Measurements from ENCODE around the gene CLSTN3.
"Not testable (repeated sequence)": the region's sequence is repeated elsewhere in the genome, so short reads cannot be mapped to it uniquely, and the experiment has no call there.

The CLSTN3 gene

GRCh38 chr12:7103837-7104584, 26.2 kb upstream of the CLSTN3 start:
- no peak for DNase-seq

DNA sequence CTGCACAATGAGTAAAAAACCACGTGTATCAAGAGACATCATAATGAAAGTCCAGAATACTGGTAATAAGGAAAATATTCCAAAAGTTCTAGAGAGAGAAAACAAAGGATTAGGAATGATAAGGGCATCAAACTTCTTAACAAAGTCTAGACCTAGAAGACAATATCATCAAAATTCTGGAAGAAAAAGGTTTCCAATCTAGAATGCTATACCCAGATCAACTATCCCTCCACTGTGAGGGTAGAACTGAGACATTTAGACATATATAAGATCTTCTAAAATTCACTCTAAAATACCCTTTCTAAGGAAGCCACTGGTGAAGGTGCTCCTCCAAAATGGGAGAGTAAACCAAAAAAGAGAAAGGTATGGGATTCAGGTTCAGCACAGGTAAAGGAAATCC, 24.1 kb upstream of the CLSTN3 start:
- no peak for DNase-seq

DNA sequence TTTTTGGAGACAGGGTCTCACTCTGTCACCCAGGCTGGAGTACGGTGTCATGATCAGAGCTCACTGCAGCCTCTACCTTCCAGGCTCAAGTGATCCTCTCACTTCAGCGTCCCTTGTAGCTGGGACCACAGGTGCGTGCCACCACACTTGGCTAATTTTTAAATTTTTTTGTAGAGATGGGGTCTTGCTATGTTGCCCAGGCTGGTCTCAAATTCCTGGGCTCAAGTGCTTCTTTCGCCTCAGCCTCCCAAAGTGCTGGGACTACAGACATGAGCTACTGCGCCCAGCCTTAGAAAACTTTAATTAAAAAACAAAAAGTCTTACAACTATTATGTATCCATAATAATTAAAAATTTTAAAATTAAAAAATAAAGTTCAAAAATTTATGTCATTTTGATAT, 23.0 kb upstream of the CLSTN3 start:
- DNase-seq: not testable (repeated sequence)

- DNase-seq: no peak
Measured at GRCh38 chr12:7107636-7108002, 22.6 kb upstream of the CLSTN3 start.

- DNase-seq: peak; percentile 57 to 60
Measured at GRCh38 chr12:7108003-7108795, 22.0 kb upstream of the CLSTN3 start.

DNA sequence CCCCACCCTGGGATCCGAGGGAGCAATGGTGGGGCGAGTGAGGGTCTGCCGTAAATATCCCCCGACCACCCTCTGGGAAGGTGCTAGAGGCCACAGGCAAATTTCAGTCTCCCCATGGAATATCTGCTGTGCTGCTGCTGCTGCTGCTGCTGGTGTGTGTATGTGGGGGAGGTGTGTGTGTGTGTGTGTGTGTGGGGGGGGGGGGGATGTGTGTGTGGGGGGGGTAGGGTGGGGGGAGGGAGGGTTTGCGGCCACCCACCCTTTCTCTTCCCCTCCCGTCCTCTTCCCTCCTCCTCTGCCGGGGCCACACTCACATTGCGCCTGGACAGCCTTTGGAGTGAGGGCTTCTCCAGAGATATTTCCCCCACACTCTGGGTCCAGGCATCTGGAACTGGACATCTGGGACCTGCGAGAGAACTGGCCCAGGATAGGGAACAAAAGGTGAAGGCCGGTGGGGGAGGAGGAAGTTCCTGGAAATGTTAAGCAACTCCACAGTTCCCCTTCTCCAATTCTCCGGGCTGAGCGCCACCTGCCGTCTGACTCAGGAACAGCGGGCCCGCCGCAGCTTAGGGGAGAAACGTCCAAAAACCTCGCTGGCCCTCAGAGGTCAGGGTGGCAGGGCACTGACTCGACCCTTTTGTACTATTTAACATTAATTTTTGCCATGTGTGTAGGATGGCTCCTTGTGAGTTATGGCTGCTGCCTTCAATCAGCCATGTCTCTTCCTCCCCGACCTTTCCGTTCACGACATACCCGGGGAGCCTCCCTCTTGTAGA, 21.2 kb upstream of the CLSTN3 start, which contains the start of gene C1RL:
C1RL (minus strand) TSS at position 419 of the 776 bp plus-strand sequence; CDS start at position 385, 34 bp downstream.
- peak; percentile 85 to 93 for DNase-seq

GRCh38 chr12:7109572-7109920, 20.6 kb upstream of the CLSTN3 start:
- DNase-seq: no peak

DNA sequence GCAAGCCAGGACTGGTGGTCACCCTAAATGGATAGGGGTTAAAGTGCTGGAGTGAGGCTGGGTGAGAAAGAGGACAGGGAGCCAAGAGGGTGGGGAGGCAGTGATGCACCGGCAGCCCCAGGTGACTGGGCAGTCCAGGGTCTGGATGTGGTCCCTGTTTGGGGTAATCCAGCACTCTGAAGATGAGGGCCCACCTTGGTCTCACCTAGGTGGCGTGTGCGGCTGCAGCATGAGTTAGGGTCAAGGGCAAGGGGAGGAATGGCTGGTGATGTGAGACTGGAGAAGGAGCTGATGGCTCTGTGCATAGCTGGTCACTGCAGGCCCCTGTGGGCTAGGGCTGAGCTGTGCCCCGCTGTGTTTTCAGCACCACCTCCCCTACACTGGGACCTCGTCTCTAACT, 19.5 kb upstream of the CLSTN3 start:
- no peak for DNase-seq

DNA sequence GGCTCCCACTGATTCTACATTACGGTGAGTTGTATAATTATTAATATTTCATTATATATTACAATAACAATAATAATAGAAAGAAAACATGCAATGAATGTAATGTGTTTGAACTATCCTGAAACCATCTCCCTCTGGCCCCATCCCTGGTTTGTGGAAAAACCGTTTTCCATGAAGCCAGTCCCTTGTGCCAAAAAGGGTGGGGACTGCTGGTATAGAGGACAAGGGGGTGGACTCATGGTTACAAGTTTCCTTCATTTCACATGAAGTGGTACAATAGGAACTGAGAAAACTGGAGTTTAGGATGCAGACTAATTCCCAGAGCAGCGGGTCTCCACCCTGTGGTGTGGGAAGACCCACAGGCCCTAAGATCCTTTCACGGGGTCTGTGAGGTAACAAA, 18.1 kb upstream of the CLSTN3 start:
- no peak for DNase-seq

DNA sequence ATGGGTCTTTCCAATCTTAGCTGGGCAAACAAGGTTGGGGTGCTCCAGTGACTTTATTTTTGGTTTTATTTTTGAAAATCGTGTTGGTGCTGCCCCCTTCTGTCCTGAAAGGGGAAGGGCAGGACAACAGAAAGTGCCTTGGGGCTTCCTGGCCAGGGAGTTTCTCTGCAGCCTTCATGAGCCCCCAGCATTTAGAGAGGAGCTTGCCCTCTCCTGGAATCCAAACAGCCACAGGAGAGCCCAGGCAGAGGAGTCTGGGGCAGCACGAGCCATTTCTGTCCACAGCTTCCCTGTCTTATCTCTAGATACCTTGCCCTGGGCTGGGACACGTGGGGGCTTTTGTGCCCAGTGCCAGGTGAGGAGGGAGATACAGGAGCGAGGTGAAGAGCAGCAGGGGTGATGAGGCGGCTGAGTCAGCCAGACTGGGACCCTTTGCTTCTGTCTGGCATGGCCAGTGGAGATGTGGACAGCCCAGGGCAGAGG, 16.7 kb upstream of the CLSTN3 start:
- DNase-seq: peak; percentile 40 to 49

DNA sequence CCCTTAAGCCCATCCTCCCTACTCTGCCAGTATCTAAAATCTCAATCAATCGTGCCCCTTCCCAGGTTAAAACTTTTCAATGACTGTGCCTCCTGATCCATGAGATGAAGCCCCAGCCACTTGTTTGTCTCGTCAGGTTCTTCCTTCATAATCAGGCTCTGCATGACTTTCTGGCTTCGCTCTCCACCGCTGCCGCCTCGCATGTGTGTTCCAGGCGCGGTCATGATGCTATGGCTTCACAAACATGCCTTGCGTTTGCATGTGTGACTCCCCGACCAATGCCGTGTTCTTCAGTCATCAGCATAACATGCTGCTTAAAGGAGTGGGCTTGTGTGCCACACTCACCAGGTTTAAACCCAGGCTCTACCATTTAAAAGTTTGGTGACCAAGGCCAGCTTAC, 16.2 kb upstream of the CLSTN3 start:
- DNase-seq: no peak

GRCh38 chr12:7114851-7115250, 15.3 kb upstream of the CLSTN3 start:
- no peak for DNase-seq

- DNase-seq: no peak
Measured at GRCh38 chr12:7116196-7116595, 14.0 kb upstream of the CLSTN3 start.

DNA sequence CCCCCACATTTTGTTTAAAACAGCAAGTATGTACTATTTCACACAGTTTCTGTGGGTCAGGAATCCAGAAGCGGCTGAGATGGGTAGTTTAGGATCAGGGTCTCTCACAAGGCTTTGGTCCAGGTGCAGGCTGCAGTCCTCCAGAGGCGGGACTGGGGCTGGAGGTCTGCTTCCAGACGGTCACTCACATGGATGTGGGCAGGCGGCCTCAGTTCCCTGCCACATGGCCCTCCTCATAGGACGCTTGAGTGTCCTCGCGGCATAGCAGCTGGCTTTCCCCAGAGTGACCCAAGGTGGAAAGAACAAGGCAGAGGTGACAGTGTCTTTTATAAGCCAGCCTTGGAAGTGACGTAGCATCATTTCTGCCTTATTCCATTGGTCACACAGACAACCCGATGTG, 13.3 kb upstream of the CLSTN3 start:
- no peak for DNase-seq

DNA sequence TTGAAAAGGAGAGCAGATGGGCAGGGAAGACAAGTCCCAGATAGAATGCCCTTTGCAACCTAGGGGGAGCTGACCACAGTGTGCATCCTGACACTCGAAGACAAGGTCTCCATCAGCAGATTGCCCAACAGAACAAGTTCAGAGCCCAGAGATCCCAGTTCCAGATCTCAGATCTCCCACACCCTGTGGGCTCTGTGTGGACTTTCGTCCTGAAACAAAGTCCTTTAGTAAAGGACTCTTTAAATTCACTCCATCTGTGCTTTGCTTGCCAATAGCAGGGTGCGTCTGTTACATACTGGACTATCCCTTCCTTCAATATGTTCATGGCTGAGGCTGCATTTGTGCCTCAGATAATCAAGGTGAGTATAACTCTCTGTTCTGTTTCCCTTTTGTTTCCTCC, 12.5 kb upstream of the CLSTN3 start:
- no peak for DNase-seq

GRCh38 chr12:7118881-7119280, 11.3 kb upstream of the CLSTN3 start:
- DNase-seq: peak; percentile 49 to 54

- DNase-seq: no peak
Measured at GRCh38 chr12:7120166-7120565, 10.0 kb upstream of the CLSTN3 start.

- no peak for DNase-seq
Measured at GRCh38 chr12:7121324-7121723, 8.8 kb upstream of the CLSTN3 start.

GRCh38 chr12:7122811-7123769, 7.1 kb upstream of the CLSTN3 start:
- no peak for DNase-seq

GRCh38 chr12:7123806-7124522, 6.2 kb upstream of the CLSTN3 start:
- no peak for DNase-seq

GRCh38 chr12:7125632-7126227, 4.4 kb upstream of the CLSTN3 start:
- no peak for DNase-seq
